ENCODE data around the gene CPNE8.

DNA sequence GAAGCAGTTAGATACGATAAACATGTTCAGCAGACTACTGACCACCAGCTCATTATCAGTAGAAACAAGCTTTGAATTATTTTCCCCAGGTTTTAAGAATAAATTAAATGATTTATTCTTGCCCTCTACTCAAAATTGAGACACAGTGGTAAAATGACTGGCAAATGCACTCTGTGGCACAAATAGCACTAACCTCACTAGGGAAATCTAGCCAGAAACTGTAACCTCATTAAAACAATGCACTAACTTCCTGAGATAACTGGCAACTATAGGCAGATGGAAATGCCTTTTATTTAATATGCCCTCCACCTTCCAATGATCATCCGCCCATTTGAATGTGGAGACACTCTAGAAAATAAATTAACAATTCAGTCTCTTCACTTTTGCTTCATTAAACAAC is 33.2 kb downstream of the CPNE8 start:
- TF ChIP-seq CEBPB (IDR thresholded peaks at IDR 0.05) = no peak
- no peak for TF ChIP-seq CTCF (IDR thresholded peaks at IDR 0.05)
- no peak for TF ChIP-seq MAZ (IDR thresholded peaks at IDR 0.05; ENCODE audit: borderline replicate concordance, low read depth, low read length)
